Measurements from ENCODE around the gene CABP4.

The CABP4 gene

DNA sequence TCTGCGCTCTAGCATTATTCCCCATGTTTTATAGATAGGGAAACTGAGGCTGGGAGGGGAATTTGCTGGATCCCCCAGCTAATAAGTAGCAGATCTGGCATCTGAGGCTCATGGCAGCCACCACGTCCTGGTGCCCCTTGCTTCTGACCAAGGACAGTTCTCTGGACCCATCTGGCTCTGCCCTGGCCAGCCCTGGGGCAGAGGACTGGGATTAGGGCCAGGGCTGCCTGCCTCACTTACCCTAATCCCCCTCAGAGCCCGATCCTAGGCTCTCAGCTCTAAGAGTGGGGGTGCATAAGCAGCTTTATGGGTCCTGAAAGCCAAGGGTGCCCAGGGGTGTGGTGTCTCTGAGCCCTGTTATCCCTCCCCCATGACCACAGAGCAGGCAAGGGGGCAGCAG lies at the start of gene CABP4:
TSS of gene CABP4 (plus strand) at position 301 of the 400 bp plus-strand sequence. CDS start at position 371, 70 bp downstream.
- no peak for DNase-seq (ENCODE audit: low read depth, low spot score)

GRCh38 chr11:67405688-67406339 lies 49.3 kb upstream of the CABP4 start:
- no peak for DNase-seq (ENCODE audit: low read depth, low spot score)

GRCh38 chr11:67406420-67406968 lies 48.7 kb upstream of the CABP4 start:
- no peak for DNase-seq (ENCODE audit: low read depth, low spot score)

- DNase-seq (ENCODE audit: low read depth, low spot score), result no peak
Observed at GRCh38 chr11:67406969-67407687, 48.0 kb upstream of the CABP4 start.

- no peak for DNase-seq (ENCODE audit: low read depth, low spot score)
Observed at GRCh38 chr11:67407688-67408163, 47.4 kb upstream of the CABP4 start.

GRCh38 chr11:67408437-67409200 lies 46.5 kb upstream of the CABP4 start:
- DNase-seq (ENCODE audit: low read depth, low spot score), result no peak

DNA sequence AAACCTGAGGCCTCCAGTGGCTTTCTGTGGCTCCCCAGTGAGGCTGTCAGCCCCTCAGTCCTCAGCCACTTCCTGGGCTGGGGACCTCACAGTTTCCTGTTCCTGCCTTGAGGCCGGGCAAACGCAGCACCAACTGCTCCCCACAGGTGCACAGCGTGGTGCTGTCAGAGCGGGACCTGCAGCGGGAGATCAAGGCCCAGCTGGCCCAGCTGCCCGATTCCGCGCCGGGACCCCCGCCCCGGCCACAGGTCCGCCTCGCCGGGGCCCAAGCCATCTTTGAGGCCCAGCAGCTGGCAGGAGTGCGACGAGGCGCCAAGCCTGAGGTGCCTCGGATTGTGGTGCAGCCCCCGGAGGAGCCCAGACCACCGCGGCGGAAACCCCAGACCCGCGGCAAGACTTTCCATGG lies 45.9 kb upstream of the CABP4 start:
- DNase-seq (ENCODE audit: low read depth, low spot score), result no peak

GRCh38 chr11:67409781-67410368 lies 45.3 kb upstream of the CABP4 start:
- DNase-seq (ENCODE audit: low read depth, low spot score), result no peak

- no peak for DNase-seq (ENCODE audit: low read depth, low spot score)
Observed at GRCh38 chr11:67410369-67410831, 44.8 kb upstream of the CABP4 start.

DNA sequence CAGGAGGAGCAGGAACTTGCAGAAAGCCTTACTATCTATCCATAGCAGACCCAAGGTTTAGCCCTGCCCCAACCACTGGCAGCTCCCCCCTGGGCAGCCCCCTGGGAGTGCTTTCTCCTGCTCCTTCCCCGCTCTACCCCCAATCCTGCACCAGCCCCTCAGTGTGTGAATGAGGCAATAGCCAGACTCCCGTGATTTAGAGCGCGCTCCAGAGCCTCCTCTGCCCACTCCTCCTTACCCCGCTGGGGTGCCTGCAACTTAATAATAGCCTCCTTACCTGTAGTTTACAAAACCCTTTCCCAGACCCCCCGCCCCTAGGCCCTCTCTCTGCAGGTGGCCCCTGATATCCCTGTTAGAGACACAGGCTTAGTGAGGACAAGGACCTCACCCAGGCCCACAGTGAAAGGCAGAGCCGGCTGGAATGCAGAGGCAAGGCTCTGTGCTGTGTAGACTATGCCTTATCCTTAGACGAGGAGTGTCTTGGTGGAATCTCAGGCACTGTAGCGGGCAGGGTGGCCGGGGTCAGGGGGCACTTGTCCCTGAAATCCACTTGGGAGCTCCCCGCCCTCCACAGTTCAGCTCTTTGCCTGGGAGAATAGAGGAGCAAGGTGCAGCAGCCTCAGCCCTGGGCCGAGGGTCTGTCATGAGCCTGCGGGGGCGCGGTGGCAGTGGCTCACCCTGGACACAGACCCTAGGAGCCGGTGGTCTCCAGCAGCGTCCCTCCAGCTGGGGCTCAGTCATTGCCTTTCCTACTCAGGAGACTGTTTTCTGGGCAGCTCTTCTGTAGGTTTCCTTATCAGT lies 44.0 kb upstream of the CABP4 start:
- DNase-seq (ENCODE audit: low read depth, low spot score), result no peak

GRCh38 chr11:67411785-67412152 lies 43.4 kb upstream of the CABP4 start:
- no peak for DNase-seq (ENCODE audit: low read depth, low spot score)

DNA sequence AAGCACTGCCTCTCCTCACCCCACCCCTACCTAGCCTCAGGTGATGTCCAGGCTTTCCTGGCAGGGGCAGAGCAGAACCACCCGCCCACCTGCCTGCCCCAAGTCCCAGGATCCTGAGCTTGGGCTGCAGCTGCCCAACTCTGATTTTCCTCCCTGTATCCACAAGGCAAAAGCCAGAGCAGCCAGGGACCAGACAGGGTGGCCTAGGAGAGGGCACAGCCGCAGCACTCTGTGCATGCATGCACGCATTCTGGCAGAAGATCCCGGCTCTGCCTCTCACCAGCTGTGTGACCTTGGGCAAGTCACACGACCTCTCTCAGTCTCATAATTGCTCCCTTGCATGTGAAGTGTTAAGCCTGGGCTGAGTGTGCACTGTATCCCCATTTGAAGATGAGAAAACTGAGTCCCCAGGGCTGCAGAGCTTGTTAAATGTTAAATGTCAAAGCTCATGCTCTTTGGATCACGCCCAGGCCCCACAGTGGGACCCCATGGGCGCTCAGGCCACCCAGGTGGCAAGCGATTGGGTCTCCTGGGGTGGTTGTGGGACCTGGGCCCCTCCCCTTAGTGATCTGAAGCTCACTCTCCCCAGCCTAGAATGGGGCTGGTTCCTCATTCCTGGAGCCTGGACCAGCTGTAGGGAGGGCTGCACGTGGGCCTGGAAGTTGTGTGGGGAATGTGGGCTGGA lies 42.5 kb upstream of the CABP4 start:
- no peak for DNase-seq (ENCODE audit: low read depth, low spot score)

- DNase-seq (ENCODE audit: low read depth, low spot score), result no peak
Observed at GRCh38 chr11:67413266-67413849, 41.8 kb upstream of the CABP4 start.

GRCh38 chr11:67415501-67416304 lies 39.5 kb upstream of the CABP4 start, which contains the start of gene CARNS1:
TSS of gene CARNS1 (plus strand) at chr11:67415678. CDS start at chr11:67416200, 522 bp downstream.
- no peak for DNase-seq (ENCODE audit: low read depth, low spot score)

DNA sequence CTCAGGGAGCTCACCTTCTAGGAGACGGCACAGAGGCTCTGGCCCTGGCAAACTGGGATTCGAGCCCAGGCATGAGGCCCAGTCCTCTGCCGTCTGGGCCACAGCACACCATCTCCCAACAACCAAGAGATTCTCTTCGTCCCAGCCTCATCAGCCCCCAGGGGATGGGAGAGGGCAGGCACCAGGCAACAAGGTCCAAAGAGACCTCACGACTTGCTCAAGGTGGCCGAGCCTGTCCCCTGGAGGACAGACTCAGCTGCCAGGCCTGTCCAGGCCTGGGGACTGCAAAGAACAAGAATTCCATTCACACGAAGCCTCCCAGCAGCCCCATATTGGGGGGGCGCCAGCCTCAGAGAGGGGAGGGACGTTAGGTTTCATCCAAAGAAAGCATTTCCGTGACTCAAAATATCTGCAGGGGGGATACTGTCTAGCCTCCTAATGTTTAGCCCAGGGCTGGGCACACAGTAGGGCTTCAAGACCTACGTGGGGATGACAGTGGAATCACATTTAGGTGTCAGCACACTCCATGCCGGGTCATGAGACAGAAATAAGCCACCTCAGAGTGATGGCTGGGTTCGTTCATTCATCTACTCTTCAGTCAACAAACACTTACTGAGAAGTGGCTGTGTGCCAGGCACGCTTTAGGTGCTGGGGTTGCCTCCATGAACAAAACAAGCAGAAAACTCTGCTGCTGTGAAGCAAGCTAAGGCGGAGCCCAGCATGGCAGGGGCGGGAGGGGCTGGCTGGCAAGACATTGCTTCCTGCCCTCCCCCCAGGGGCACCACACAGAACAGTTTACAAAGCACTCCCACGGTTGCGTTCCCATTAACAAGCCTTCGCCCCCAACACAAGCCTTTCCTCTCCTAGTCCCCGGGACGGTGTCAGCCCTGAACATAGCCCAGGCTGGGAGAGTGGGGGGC lies 38.5 kb upstream of the CABP4 start:
- no peak for DNase-seq (ENCODE audit: low read depth, low spot score)

- no peak for DNase-seq (ENCODE audit: low read depth, low spot score)
Observed at GRCh38 chr11:67417425-67417824, 37.7 kb upstream of the CABP4 start.

DNA sequence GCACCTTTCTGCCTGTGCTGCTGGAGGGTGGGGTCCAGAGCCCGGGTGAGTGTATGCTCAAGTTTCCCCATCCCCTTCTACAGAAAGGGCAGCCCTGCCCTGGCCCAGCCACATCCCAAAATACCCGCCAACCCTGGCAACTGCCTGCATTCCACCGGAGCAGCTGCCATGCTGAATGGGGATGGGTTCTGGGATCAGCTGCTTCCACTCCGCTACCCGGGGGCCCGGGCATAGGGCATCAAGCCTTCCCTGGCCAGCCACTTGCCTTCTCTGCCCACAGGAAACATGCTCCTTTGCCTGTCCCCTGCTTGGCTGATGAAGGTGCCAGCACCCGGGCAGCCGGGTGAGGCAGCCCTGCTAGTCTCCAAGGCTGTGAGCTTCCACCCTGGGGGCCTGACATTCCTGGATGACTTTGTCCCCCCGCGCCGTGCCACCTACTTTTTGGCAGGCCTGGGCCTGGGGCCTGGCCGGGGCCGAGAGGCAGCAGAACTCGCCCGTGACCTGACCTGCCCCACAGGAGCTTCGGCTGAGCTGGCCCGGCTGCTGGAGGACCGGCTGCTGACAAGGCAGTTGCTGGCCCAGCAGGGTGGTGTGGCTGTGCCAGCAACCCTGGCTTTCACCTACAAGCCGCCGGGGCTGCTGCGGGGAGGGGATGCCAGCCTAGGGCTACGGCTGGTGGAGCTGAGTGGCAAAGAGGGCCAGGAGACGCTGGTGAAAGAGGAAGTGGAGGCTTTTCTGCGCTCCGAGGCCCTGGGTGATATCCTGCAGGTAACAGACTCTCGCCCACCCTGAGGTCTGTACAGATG lies 36.5 kb upstream of the CABP4 start:
- DNase-seq (ENCODE audit: low read depth, low spot score), result no peak

All from iPS DF 19.7 (cell line).